OCI-LY1 (cell line): Measurements from ENCODE around the gene SSH2.

Experiments
- EZH2 ChIP-seq: fragments of 200-600 bp; sonication (generic), shearing (Covaris generic); IDR thresholded peaks from 2 replicates; pipeline ENCODE4 v1.8.0; 2017; ENCODE audit warnings: borderline replicate concordance, mixed run types, mild to moderate bottlenecking, antibody characterized with exemption, low read length, moderate library complexity, mixed read lengths
- TF ChIP-seq, protein P1 (sequence below): fragments of 200-600 bp; sonication (generic), shearing (Covaris generic); IDR thresholded peaks from 2 replicates; pipeline ENCODE4 v1.5.1; 2017; ENCODE audit warnings: mild to moderate bottlenecking, antibody characterized with exemption, low read length, moderate library complexity, mixed read lengths

DNA sequence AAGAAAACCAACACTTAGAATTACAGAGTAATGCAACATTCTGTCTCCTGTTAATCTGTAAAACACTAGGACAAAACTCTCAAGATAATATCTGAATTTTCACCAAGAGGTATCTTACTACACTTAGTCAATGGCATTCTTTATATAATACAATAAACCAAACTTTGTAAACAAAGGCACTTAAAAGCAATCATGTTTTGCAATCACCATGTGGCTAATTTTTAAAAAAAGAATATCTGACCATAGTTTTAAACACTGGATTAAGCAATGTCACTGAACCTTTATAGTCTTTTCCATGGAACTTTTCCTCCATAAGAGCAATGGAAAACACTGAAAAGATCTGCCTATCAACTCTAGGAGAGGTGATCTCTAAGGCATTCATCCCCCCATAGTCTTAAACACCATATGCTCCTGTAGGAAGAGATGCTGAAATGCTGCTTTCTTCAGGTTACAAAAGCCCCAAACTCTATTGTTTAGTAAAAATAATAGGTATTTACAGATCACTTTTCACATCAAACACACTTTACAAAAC is 163.2 kb downstream of the SSH2 start:
- TF ChIP-seq, protein P1, sequence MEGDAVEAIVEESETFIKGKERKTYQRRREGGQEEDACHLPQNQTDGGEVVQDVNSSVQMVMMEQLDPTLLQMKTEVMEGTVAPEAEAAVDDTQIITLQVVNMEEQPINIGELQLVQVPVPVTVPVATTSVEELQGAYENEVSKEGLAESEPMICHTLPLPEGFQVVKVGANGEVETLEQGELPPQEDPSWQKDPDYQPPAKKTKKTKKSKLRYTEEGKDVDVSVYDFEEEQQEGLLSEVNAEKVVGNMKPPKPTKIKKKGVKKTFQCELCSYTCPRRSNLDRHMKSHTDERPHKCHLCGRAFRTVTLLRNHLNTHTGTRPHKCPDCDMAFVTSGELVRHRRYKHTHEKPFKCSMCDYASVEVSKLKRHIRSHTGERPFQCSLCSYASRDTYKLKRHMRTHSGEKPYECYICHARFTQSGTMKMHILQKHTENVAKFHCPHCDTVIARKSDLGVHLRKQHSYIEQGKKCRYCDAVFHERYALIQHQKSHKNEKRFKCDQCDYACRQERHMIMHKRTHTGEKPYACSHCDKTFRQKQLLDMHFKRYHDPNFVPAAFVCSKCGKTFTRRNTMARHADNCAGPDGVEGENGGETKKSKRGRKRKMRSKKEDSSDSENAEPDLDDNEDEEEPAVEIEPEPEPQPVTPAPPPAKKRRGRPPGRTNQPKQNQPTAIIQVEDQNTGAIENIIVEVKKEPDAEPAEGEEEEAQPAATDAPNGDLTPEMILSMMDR, result no peak
- no peak for TF ChIP-seq EZH2
